CD14-positive monocyte (primary cell): ENCODE data around the gene HECW1. TPM values are rescaled to one million over a fixed set of nuclear protein-coding genes. Genes with fewer than 3 reads are reported as not detected.

Source experiments
- DNase-seq, 3 donors: peaks; one replicate each; pipeline ENCODE4 v3.0.0-alpha.2; 2011 to 2022
- H2AFZ ChIP-seq: 2 replicates; pipeline ENCODE4 v1.6.0; 2012; ENCODE audit warnings: mild to moderate bottlenecking, low read depth, low read length, inconsistent platforms; ENCODE audit not compliant: insufficient read depth, poor library complexity, severe bottlenecking
- H3K27ac ChIP-seq, 2 donors: 1 replicate in 1 of 2; 2 replicates in 1 of 2; pipeline ENCODE4 v1.5.1; 2012 to 2013; ENCODE audit warnings: low read length in 2 of 2, control low read depth in 1 of 2, inconsistent platforms in 1 of 2, low read depth in 1 of 2, mild to moderate bottlenecking in 1 of 2
- H3K27me3 ChIP-seq, 2 donors: one replicate each; pipeline versions ENCODE4 v1.6.0 to v1.6.1; 2011 to 2013; ENCODE audit warnings: low read length in 2 of 2; ENCODE audit not compliant: control insufficient read depth in 2 of 2, insufficient read depth in 2 of 2
- H3K36me3 ChIP-seq, 2 donors: replicated peaks in 1 of 2; 1 replicate in 1 of 2; 2 replicates in 1 of 2; pipeline versions ENCODE4 v1.5.1 to v1.6.1; 2012 to 2013; ENCODE audit warnings: low read length in 2 of 2, control low read depth in 1 of 2, inconsistent platforms in 1 of 2, mild to moderate bottlenecking in 1 of 2; ENCODE audit not compliant: insufficient read depth in 2 of 2, control insufficient read depth in 1 of 2
- H3K4me1 ChIP-seq, 2 donors: 1 replicate in 1 of 2; 2 replicates in 1 of 2; pipeline versions ENCODE4 v1.5.1 to v1.6.1; 2012 to 2013; ENCODE audit warnings: low read length in 2 of 2, control low read depth in 1 of 2, inconsistent platforms in 1 of 2, mild to moderate bottlenecking in 1 of 2, moderate library complexity in 1 of 2; ENCODE audit not compliant: insufficient read depth in 2 of 2, control insufficient read depth in 1 of 2
- H3K4me2 ChIP-seq: replicated peaks from 2 replicates; pipeline ENCODE3; 2012; ENCODE audit warnings: low read length, moderate library complexity, mild to moderate bottlenecking; ENCODE audit not compliant: poor library complexity, severe bottlenecking; ENCODE audit errors: extremely low read depth
- H3K4me3 ChIP-seq, 3 experiments: fragments of 200-600 bp in 1 of 3; sonication (generic) in 1 of 3; replicated peaks in 1 of 3; 1 replicate in 2 of 3; 2 replicates in 1 of 3; pipeline ENCODE4 v1.5.1; 2011 to 2013; ENCODE audit warnings: low read length in 3 of 3, mild to moderate bottlenecking in 3 of 3, control low read depth in 2 of 3, low read depth in 2 of 3, inconsistent platforms in 1 of 3, moderate library complexity in 1 of 3
- H3K79me2 ChIP-seq: 2 replicates; pipeline ENCODE4 v1.6.0; 2012; ENCODE audit warnings: mild to moderate bottlenecking, control low read depth, inconsistent platforms, low read length, moderate library complexity; ENCODE audit not compliant: insufficient read depth
- H3K9ac ChIP-seq: 2 replicates; pipeline ENCODE4 v1.6.0; 2017; ENCODE audit warnings: low read length, mild to moderate bottlenecking; ENCODE audit not compliant: insufficient read depth, poor library complexity, severe bottlenecking
- H3K9me3 ChIP-seq, 2 donors: replicated peaks in 1 of 2; 1 replicate in 1 of 2; 2 replicates in 1 of 2; pipeline versions ENCODE4 v1.5.1 to v1.6.1; 2012 to 2013; ENCODE audit warnings: low read length in 2 of 2, control low read depth in 1 of 2; ENCODE audit not compliant: control insufficient read depth in 1 of 2, insufficient read depth in 1 of 2
- H4K20me1 ChIP-seq: 2 replicates; pipeline ENCODE4 v1.6.0; 2012; ENCODE audit warnings: mild to moderate bottlenecking, low read length, control low read depth, moderate library complexity; ENCODE audit not compliant: insufficient read depth
- H3K27ac Mint-ChIP-seq, 7 donors: one replicate each; pipeline ENCODE4 v1.8.0; 2020; ENCODE audit warnings: mild to moderate bottlenecking in 7 of 7, mixed read lengths in 7 of 7, moderate library complexity in 6 of 7, inconsistent platforms in 2 of 7
- H3K27me3 Mint-ChIP-seq, 3 donors: one replicate each; pipeline ENCODE4 v1.8.0; 2021 to 2022; ENCODE audit warnings: low read depth in 3 of 3, mild to moderate bottlenecking in 3 of 3, mixed read lengths in 3 of 3, moderate library complexity in 3 of 3, inconsistent platforms in 1 of 3
- H3K36me3 Mint-ChIP-seq, 2 donors: one replicate each; pipeline ENCODE4 v1.8.0; 2020; ENCODE audit warnings: mixed read lengths in 2 of 2, inconsistent platforms in 1 of 2, mild to moderate bottlenecking in 1 of 2
- H3K4me1 Mint-ChIP-seq: one replicate; pipeline ENCODE4 v1.8.0; 2020; ENCODE audit warnings: mild to moderate bottlenecking, mixed read lengths
- H3K4me3 Mint-ChIP-seq, 2 donors: one replicate each; pipeline ENCODE4 v1.8.0; 2020; ENCODE audit warnings: mild to moderate bottlenecking in 2 of 2, mixed read lengths in 2 of 2, moderate library complexity in 1 of 2
- H3K9me3 Mint-ChIP-seq, 7 donors: one replicate each; pipeline ENCODE4 v1.8.0; 2020 to 2022; ENCODE audit warnings: mixed read lengths in 7 of 7, mild to moderate bottlenecking in 6 of 7, moderate library complexity in 6 of 7, inconsistent platforms in 2 of 7
- CTCF ChIP-seq: fragments of 200-600 bp; IDR thresholded peaks from one replicate; pipeline ENCODE4 v1.8.0; 2022; ENCODE audit warnings: antibody characterized with exemption, mild to moderate bottlenecking
- WGBS: methylation state at CpG from one replicate; pipeline ENCODE4 v1.1.5; 2013; ENCODE audit warnings: missing lambda C conversion rate; ENCODE audit not compliant: insufficient coverage; 5-methylcytosine and 5-hydroxymethylcytosine counted together
- intact Hi-C, 2 donors: fragments of 100-400 bp; cut with micrococcal nuclease; formaldehyde crosslinking; loops; one replicate each; pipeline versions ENCODE4 v1.15.0 to v1.15.1; 2023
- polyA plus RNA-seq, 3 donors: library from polyadenylated mRNA; depleted of rRNA in 1 of 3; unstranded in 2 of 3; stranded (reverse) in 1 of 3; fragments of 300-500 nt in 2 of 3; fragments of >200 nt in 1 of 3; fragmentation: Illumina TruSeq in 2 of 3; gene quantifications; 1 replicate in 2 of 3; 2 replicates in 1 of 3; pipeline ENCODE4 v1.2.3, GENCODE V29; 2012 to 2021

Gene HECW1
- polyA plus RNA-seq, 3 donors = not detected

GRCh38 chr7:43562383-43562782 lies 449.9 kb downstream of the HECW1 start:
- no peak overlapping the region for H3K4me2 ChIP-seq
- H2AFZ ChIP-seq = no peak overlapping the region
- TF ChIP-seq CTCF = no peak
- Mint-ChIP-seq H3K27me3 (peaks cover 7 to 19% (median 19%) of the 10 kb centered on the region in 3 donors), H3K4me1 (no peaks in the 10 kb centered on the region), H3K36me3 (no peaks in the 10 kb centered on the region), H3K27ac (no peak overlapping the region), H3K9me3 (no peaks in the 10 kb centered on the region), H3K4me3 (no peak overlapping the region)
- H3K27me3 ChIP-seq = peaks cover 11 to 15% of the 10 kb centered on the region in 2 donors
- H3K4me1 ChIP-seq = no peaks in the 10 kb centered on the region
- intact Hi-C loops = no loop called here
- WGBS = no CpG with 5 or more reads among the region's 3 CpGs
- no peaks in the 10 kb centered on the region for H3K36me3 ChIP-seq
- DNase-seq = no peak
- H3K79me2 ChIP-seq = no peaks in the 10 kb centered on the region
- no peak overlapping the region for H3K27ac ChIP-seq
- no peak overlapping the region for H3K9ac ChIP-seq
- H3K4me3 ChIP-seq = no peak overlapping the region
- H3K9me3 ChIP-seq = no peaks in the 10 kb centered on the region
- no peaks in the 10 kb centered on the region for H4K20me1 ChIP-seq

- Mint-ChIP-seq H3K9me3 (no peaks in the 10 kb centered on the region), H3K27me3 (peaks cover 11 to 22% (median 21%) of the 10 kb centered on the region in 3 donors), H3K36me3 (no peaks in the 10 kb centered on the region), H3K4me1 (no peaks in the 10 kb centered on the region), H3K27ac (no peak overlapping the region), H3K4me3 (no peak overlapping the region)
- H4K20me1 ChIP-seq = no peaks in the 10 kb centered on the region
- no peak overlapping the region for H2AFZ ChIP-seq
- intact Hi-C loops = no loop called here
- H3K27ac ChIP-seq = no peak overlapping the region
- no peak for TF ChIP-seq CTCF
- H3K9me3 ChIP-seq = no peaks in the 10 kb centered on the region
- H3K79me2 ChIP-seq = no peaks in the 10 kb centered on the region
- no peak overlapping the region for H3K9ac ChIP-seq
- H3K4me2 ChIP-seq = no peak overlapping the region
- peaks cover 11 to 13% of the 10 kb centered on the region in 2 donors for H3K27me3 ChIP-seq
- H3K36me3 ChIP-seq = no peaks in the 10 kb centered on the region
- DNase-seq = no peak
- H3K4me3 ChIP-seq = no peak overlapping the region
- WGBS = 83% methylated on average over 2 of the region's 6 CpGs
- no peaks in the 10 kb centered on the region for H3K4me1 ChIP-seq
Observed at GRCh38 chr7:43565786-43566185, 453.3 kb downstream of the HECW1 start.
